GM19239 (cell line): ENCODE data around the gene MACROD1.

ENCODE experiments used
- DNase-seq: peaks from one replicate; pipeline ENCODE4 v3.0.0; 2011; ENCODE audit warnings: low spot score; ENCODE audit not compliant: insufficient read length
- FAIRE-seq: peaks from 2 replicates; lab custom pipeline; 2011; peaks lifted over from hg19 to GRCh38; lab: Jason Lieb, UNC

The MACROD1 gene

DNA sequence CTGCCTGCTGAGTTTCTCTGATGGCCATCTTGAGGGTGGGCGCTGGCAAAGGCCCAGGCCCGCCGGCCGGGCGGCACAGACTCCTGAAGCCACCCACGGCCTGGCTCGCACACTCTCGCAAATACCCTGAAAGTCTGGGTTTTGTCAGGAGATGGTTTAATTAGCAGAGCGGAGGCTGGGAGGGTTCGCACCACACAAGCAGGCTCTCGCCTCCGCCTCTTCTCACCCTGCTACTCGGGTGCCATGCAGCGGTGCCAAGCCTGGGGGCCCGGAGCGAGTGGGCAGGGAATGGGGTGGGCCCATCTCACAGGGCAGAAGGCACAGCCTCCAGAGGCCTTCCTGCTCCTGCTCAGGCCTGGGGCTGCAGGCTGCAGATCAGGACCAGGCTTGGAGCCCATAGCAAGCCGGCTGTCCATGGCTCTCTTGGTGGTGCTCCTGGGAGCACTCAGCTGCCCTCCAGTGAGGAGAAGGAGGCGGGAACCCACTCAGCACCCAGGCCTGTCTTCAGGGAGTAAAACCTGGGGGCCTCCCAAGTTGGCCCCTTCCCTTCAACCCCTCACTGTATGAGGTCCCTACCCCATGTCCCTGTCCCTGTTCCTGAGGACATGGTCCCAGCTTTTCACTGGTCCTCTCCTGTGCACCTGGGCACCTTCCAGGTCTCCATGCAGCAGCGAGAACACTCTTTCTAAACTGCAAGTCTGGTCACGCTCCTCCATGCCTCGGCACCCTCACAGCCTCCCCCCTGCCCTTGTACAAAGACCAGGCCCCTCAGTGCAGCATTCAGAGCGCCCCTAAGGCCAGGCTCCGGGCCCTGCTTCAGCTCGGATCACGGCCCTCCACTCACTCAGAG is 68.2 kb downstream of the MACROD1 start:
- DNase-seq (no peak), FAIRE-seq (no peak)

DNA sequence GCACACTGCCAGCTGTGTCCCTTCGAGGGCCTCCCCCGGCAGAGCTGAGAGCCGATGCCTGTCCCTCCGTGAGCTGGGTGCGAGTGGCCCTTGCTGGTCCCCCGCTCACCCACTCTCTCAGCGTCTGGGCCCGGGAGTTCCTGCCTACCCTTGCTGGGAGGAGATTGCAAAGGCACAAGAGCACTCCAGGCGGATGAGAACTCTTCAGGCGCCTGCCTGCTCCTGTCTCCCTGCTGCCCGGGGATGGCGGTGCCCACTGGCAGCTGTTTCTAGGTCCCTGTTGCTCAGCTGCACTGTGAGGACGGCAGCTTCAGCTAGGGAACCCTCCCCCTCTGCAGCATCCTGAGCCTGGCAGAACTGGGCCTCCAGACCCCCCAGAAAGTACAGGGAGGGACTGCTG is 69.1 kb downstream of the MACROD1 start:
- FAIRE-seq: no peak

DNA sequence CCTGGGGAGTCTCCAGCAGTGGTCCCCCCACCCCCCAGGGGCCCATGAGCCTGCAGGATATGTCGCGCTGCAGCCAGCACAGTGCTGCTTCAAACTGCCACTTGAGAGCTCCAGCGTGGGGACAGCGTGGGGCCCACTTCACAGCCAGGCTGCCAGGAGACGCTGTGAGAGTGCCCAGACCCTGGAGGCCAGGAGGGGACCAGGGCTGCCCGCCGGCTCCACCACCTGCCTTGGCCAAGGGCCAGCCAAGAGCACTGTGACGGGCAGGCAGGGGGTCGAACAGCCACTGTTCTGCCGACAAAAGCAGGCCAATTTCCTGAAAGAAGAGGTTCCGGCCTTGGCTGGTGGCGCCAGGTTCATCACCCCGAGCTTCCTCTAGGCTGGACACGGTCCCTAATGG is 70.0 kb downstream of the MACROD1 start:
- no peak for DNase-seq
- no peak for FAIRE-seq

More for the DNA sequence above, 69.1 kb downstream of the MACROD1 start:
- DNase-seq: no peak

DNA sequence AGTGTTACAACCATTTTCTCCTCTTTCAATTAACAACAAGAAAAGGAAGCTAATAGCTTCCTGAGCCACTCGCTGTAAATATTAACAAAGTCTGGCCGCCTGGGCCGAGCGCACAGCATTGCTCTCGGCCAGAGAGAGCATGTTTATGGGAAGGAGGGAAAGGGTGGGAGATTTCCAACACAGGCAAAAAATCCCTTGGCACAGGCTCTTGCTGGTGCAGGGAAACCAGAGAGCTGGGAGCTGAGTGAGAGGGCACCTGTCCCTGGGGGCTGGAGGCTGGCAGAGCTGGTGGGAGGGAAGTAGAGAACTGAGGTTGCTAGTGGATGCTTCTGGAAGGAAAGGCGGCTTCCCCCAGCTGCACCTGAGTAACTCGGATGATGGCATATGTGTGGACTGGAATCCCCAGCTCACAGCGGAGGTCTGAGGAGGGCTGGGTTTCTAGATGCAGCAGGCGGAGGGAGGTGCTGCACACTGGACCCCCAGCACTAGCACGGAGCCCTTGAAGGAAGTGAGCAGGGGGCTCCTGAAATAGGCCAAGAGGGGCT is 70.6 kb downstream of the MACROD1 start:
- no peak for DNase-seq
- FAIRE-seq: no peak

DNA sequence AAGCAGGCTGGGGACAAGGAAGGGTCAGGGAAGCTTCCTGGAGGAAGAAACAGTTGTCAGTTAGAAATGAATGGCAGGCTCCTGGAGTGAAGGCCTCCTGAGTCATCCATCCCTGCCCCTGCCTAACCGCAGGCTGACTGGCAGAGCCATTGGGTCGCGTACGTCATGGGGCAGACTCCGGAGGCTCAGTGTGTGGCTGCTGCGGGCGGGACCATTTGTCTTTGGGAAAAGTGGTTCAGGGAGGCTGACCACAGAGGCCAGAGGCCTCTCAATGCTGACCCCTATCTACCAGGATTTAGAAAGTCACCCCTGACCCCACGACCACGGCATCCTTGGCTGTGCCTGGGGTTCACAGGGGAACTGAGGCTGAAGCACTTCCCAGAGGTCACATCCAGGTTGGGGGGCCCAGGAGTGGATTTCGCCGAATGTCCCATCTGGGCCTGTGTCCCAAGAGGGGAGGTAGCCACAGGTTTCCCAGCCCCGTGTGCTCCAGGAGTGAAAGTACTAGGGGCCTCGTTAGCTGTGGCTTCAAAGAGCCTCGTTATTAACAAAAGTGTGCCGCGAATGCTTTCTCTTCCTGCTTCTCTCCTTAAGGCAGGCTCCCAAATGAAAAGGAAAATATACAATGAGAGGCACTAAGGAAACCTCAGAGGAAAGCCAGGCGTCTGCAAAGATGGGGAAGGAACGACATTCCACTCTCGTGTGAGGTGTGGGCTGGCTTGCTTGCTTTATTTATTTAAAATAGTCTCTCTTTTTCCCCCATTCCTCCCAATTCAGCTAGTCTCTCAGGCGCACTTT is 71.3 kb downstream of the MACROD1 start:
- FAIRE-seq: no peak
- DNase-seq: no peak

DNA sequence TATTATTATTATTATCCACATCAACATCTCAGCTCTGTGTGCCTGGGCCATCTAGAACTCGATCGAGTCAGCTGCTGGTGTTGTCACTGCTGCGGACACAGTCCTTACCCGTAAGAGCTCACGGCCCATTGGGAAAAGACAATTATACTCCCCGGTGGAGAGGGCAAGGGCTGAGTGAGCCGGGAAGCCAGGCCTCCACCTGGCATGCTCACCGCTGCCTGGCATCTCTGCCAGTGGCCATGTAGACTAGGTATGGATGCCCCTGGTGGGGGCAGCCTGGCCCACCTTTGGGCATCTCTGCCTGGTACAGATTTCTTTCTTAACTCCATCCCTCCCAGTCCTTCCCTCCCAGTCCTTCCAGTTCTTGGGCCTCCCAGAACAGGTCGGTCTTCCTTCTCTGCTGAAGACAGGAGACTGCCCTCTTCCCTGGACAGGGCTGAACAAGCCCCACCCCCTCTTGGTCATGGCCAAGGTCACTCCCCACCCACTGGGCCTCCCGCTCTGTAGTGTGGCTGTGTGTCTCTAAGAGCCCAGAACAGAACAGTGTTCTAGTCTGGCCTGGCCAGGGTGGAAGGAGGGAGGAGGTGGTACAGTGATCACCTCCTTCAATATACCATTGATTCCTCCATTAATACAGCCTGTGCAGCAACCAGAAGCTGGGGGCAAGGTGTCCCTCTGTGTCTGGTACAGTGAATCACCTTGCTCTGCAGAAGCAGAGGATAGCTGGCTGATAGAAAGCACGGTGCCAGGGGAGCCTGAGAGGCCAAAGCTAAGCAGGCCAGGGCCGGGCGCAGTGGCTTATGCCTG is 72.5 kb downstream of the MACROD1 start:
- FAIRE-seq (no peak), DNase-seq (no peak)

DNA sequence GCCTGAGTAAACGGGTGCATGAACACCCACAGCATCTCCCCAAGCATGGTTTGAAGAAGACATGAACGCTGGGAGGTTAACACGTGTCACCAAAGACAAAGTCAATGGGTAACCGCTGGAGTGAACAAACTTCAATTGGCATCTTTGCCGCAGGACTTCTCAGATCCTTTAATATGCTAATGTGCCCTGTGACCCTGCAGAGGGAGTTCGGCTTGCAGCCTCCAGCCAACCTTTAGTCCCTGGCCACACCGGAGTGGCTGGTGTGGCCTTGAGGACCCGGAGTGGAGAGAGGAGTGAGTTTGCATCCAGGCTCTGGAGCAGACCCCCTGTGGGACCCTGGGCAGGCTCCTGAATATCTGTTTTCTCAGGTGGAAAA is 73.2 kb downstream of the MACROD1 start:
- FAIRE-seq: no peak
- DNase-seq: no peak

DNA sequence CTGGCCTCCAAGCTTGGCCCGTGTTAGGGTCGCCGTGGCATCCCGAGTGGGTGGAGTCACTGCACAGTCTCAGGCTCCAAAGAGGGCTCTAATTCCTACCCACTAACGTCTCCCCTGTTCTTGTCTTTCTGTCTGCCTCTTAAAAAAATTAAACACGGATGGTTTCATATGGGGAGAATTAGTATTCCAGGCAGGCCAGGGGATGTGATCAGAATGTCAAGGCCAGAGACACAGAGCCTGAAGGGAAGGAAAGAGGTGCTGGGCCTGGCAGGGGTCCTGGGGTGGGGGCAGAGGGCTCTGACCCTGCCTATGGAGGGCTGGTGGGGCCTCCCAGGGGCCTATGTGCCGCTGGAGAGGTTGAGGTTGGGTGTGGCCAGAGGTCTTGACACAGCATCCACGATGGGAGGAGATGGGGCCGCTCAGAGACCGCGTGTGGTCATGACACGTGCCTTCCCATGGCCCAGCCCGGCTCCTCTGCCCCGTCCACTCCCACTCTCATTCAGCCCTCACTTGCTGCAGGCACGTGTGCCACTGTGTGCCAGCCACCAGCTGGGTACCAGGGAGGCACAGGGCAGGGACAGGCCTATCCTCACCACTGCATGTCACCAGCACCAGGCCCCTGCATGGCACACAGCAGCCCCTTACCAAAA is 73.7 kb downstream of the MACROD1 start:
- FAIRE-seq (no peak), DNase-seq (no peak)

DNA sequence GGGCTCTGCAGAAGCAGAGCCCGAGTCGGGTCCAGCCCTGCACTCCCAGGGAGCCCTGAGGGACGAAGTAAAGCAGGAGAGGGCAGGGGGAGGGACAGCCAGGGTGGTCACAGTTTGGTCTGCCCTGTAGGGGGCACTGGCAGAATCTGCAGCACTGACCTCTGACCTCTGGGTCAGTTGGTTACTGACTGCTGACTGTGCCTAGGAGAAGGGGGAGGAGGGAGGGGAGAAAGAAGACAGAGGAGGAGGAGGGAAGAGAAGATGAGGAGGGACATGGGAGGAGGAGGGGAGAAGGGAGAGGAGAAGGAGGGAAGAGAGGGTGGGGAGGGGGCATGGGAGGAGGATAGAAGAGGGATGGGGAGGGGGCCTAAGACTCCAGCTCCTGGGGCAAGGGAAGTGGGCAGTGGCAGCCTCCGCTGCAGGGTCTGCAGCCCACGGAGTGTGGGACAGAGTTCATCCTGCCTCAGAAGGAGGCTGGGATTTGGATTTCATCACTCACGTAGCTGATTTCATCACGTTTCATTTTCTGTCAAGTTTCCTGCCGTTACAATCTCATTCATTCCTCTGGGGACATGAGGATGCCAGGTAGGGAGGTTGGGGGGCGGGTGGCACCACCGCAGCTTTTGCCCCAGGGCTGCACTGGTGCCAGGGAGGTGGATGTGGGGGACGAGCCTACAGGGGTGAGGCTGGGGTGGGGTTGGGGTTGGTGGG is 75.0 kb downstream of the MACROD1 start:
- DNase-seq (no peak), FAIRE-seq (no peak)

DNA sequence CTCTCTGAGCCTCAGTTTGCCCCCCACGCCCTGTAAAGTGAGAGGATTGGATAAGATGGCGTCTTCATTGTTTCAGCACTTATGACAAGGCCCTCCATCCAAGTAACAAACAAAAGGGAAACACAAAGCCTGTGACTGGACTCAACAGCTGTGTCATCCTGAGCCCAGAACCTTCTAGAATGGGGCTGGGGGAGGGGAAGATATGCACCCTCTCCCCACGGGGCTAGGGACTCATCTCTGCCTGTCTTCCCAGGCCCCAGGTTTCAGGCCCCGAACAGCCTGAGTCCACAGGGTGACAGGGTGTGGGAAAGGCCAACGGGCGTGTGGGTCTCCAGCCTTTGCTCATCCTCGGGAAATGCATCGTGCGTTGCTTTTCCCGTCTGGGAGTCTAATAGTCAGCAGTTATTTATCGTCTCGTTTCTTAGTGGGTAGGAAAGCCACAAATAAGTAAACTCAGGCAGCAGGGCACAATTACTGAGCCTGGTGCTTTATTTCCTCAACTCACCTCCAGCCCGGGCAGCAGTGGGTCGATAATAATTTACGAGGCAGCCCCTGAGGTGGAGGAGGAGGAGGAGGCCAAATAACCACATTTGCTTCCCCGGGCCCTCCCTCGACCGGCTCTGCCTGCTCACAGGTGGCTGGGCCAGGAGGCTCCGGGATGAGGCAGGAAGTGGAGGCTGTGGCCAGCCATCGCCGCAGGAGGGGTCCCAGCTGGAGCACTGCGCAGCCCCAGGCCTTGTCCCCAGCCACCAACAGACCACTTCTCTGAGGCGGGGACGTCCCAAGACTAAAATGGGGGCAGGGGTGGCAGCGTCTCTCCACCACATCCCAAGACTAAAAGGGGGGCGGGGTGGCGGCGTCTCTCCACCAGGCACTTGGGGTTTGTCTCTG is 75.8 kb downstream of the MACROD1 start:
- no peak for FAIRE-seq
- no peak for DNase-seq

DNA sequence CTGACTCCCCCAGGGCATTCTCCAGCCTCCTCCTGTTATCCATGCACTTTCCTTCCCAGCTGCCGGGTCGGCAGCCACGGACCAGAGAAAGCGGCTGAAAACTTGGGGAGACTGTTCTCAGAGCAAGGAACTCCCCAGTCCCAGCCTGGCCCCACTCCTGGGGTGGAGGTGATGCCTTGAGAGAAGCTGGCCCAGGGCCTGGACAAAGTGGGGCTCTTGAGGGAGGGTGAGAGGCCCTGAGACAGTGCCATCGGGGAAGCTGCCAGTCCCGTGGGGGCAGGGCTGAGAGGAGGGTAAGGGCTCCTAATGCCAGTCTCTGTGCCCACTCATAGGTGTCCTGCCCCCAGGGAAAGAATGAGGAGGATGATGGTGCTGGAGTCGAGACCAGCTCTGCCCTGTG is 76.4 kb downstream of the MACROD1 start:
- DNase-seq (no peak), FAIRE-seq (no peak)

DNA sequence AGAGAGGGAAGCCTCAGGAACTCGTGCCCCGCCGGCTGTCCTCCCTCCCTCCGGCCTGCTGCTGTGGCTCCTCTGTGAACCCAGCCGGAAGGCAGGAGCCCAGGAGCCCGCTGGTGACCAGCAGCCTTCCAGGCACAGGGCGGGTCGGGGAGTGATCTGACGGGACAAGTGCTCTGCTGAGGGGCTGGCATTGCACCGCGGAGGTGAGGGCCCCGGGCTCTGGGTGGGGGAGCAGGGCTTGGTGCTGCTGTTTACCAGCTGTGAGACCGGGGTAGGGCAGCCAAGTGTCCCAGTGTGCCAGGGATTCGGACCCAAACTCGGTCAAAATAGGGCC is 76.9 kb downstream of the MACROD1 start:
- no peak for FAIRE-seq

DNA sequence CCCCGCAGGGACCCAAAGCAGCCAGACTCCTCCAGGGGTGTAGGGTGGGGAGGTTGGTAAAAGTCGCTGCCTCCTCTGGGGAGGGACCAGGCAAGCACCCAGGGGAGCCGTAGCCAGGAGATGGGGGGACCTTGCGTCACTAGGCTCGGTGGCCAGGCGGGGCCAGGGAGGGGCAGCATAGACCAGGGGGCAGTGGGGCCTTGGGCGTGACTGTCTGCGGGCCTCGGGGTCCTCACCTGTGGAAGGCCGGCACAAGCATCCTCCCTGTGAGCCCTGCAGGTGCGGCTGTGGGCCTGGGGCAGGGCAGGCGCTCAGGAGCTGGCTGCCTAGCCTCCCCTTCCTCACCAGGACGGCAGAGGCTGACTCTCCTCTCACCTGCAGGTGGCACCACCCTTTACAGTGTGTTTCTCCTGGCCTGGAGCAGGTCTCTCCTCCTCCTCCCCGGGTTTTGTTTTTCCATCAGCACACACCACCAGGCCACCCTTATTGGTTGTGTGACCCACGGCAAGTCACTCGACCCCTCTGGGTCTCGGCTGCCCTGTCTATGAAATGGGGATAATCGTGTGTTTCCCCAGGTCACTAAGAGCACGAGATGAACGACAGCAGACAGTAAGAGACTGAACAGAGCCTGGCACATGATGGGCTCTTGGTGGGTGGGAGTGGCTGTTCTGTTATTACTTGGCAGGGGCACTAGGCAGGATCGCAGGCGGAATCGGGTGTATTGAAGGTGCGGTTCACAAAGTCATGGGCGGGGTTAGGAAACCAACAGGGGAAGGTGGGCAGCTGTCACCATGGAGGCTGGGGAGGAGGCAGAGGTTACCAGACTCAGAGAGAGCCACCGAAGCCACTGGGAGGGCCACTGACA is 77.5 kb downstream of the MACROD1 start:
- DNase-seq (no peak), FAIRE-seq (no peak)

More for the DNA sequence above, 76.9 kb downstream of the MACROD1 start:
- no peak for DNase-seq

DNA sequence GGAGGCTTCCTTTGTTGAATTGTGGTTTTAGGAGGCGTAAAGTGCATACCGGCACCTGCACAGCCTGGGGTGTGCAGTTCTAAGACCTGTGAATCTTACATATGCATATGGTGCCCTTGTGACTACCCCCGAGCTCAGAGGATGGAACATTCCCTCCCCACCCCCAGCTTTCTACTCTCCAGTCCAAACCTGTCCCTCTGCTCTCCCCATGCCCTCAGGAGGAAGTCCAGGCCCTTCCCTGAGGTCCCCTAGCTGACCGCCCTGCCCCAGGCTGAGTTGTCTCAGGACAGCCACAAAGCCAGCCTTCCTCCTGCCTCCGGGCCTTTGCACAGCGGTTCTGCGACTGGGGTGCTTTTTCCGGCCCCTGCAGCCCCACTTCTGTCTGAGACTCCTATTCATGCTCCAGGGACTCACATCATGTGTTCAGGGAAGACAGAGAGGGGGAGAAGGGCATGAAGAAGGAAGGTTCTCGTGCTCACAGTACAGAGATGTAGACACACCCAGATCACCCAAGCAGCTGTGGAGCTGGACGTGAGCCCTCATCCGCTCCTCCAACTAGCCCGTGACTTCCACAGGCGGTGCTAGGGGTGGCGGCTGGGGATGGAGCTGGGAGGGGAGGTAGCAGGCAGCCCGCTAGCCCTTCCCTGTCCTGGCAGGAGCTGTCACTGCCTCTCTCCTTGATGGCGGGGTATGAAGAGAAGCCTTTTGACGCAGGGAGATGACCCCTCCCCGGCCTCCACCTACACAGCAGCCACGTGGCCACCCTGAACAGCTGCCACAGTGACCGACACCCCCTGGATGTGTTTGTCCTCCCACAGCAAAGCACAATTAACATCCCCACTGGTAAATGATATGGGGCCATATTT is 79.4 kb downstream of the MACROD1 start:
- DNase-seq (no peak), FAIRE-seq (no peak)

DNA sequence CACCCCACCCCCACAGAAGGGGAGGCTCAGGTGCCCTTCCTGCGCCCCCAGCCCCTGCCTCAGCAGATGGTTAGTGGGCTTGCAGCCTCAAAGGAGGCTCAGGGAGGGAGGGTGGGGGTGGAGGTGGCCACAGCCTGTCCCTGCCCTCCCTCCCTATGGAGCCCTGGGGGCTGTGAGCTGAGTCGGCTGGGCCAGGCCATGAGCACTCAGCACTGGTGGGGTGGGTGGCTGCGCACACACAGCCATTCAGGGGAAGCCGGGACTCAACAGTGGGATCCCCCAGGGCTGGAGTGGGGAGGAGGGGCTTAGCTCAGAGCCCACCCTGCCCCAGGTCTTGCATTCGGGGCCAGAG is 80.0 kb downstream of the MACROD1 start:
- no peak for DNase-seq
- FAIRE-seq: no peak

DNA sequence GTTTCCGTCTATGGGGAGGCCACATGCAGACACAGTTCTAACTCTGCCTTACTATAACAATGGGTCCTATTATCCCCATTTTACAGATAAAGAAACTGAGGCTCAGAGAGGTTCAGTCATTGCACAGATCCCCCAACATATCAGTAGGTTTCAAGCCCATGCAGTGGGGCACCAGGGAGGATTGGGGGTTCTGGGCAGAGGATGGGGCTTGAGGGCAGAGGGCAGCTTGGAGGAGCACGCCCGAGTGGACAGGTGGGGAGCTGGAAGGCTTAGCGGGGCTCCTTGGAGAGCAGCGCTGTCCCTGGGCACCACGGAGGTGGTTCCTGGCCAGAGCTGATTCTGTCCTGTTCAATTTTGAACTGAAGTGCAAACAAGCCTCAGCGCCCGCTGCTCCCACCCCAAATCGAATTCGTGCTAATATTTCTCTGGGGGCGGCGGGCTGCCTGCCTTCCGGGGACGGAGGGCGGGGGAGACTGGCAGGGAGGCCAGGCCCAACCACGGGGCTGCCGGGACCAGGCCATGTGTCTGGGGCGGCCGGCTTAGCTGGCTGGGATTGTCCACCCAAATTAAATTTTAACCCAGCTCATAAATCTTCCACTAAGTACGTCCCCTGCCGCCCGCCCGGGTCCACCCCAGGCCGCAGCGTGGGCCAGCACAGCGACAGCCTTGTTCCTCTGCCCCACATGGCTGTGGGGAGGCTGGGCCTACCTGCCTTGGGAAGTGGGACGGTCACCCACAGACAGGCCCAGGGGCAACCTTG is 80.8 kb downstream of the MACROD1 start:
- DNase-seq (no peak), FAIRE-seq (no peak)
